Astrocyte (in vitro differentiated cells and primary cell): ENCODE data around the gene METTL24. TPM values are rescaled to one million over a fixed set of nuclear protein-coding genes. Genes with fewer than 3 reads are reported as not detected.

Experiments
- DNase-seq: peaks from one replicate; pipeline ENCODE4 v3.0.0-alpha.2; 2010; ENCODE audit warnings: low read depth
- FAIRE-seq: peaks from 2 replicates; lab custom pipeline; 2011; peaks lifted over from hg19 to GRCh38; lab: Jason Lieb, UNC
- H2AFZ ChIP-seq: 2 replicates; pipeline ENCODE4 v1.6.0; 2012; ENCODE audit warnings: low read depth, low read length, inconsistent platforms
- H3K27ac ChIP-seq: 2 replicates; pipeline ENCODE4 v1.5.1; 2011; ENCODE audit warnings: low read depth, low read length, inconsistent platforms
- H3K27me3 ChIP-seq: 2 replicates; pipeline ENCODE4 v1.6.0; 2011; ENCODE audit warnings: low read length, inconsistent platforms; ENCODE audit not compliant: insufficient read depth
- H3K36me3 ChIP-seq: 2 replicates; pipeline ENCODE4 v1.5.1; 2011; ENCODE audit warnings: low read length, inconsistent platforms; ENCODE audit not compliant: insufficient read depth
- H3K4me1 ChIP-seq: 2 replicates; pipeline ENCODE4 v1.5.1; 2011; ENCODE audit warnings: low read length, inconsistent platforms; ENCODE audit not compliant: insufficient read depth
- H3K4me2 ChIP-seq: 2 replicates; pipeline ENCODE4 v1.6.0; 2012; ENCODE audit warnings: low read length, inconsistent platforms
- H3K4me3 ChIP-seq: 2 replicates; pipeline ENCODE4 v1.5.1; 2011; ENCODE audit warnings: low read depth, mild to moderate bottlenecking, low read length, inconsistent platforms; ENCODE audit not compliant: insufficient read depth
- H3K79me2 ChIP-seq: 2 replicates; pipeline ENCODE4 v1.6.0; 2012; ENCODE audit warnings: mild to moderate bottlenecking, low read length, inconsistent platforms; ENCODE audit not compliant: insufficient read depth
- H3K9ac ChIP-seq: 2 replicates; pipeline ENCODE4 v1.6.0; 2012; ENCODE audit warnings: mild to moderate bottlenecking, low read length, inconsistent platforms
- H3K9me3 ChIP-seq: 2 replicates; pipeline ENCODE4 v1.5.1; 2012; ENCODE audit warnings: low read depth, mild to moderate bottlenecking, low read length, inconsistent platforms; ENCODE audit not compliant: insufficient read depth
- H4K20me1 ChIP-seq: 2 replicates; pipeline ENCODE4 v1.6.0; 2012; ENCODE audit warnings: low read length, inconsistent platforms; ENCODE audit not compliant: insufficient read depth
- H3K27ac Mint-ChIP-seq: one replicate; pipeline ENCODE4 v1.8.0; 2021; ENCODE audit warnings: mild to moderate bottlenecking, mixed read lengths; ENCODE audit not compliant: unreplicated experiment
- H3K27me3 Mint-ChIP-seq: one replicate; pipeline ENCODE4 v1.8.0; 2021; ENCODE audit warnings: low read depth, mixed read lengths; ENCODE audit not compliant: unreplicated experiment
- H3K36me3 Mint-ChIP-seq: one replicate; pipeline ENCODE4 v1.8.0; 2021; ENCODE audit warnings: low read depth, mixed read lengths; ENCODE audit not compliant: unreplicated experiment
- H3K4me1 Mint-ChIP-seq: one replicate; pipeline ENCODE4 v1.8.0; 2021; ENCODE audit warnings: low read depth, mixed read lengths; ENCODE audit not compliant: unreplicated experiment
- H3K4me3 Mint-ChIP-seq: one replicate; pipeline ENCODE4 v1.8.0; 2021; ENCODE audit warnings: mild to moderate bottlenecking, moderate library complexity, mixed read lengths; ENCODE audit not compliant: unreplicated experiment
- H3K9me3 Mint-ChIP-seq: one replicate; pipeline ENCODE4 v1.8.0; 2021; ENCODE audit warnings: mild to moderate bottlenecking, mixed read lengths; ENCODE audit not compliant: unreplicated experiment
- CTCF ChIP-seq: IDR thresholded peaks from 2 replicates; pipeline ENCODE4 v1.5.1; 2011; ENCODE audit warnings: low read depth, mild to moderate bottlenecking, inconsistent platforms, low read length, moderate library complexity; ENCODE audit not compliant: insufficient read depth
- EZH2 ChIP-seq: IDR thresholded peaks from 2 replicates; pipeline ENCODE4 v1.6.1; 2012; ENCODE audit warnings: mild to moderate bottlenecking, low read length, inconsistent platforms; ENCODE audit not compliant: insufficient read depth
- total RNA-seq: library from RNA; stranded (reverse); gene quantifications from 2 replicates; pipeline ENCODE4 v1.2.1, GENCODE V29; 2021

The METTL24 gene
- total RNA-seq, 1 donor from 2014 or later, result 0.75 TPM

DNA sequence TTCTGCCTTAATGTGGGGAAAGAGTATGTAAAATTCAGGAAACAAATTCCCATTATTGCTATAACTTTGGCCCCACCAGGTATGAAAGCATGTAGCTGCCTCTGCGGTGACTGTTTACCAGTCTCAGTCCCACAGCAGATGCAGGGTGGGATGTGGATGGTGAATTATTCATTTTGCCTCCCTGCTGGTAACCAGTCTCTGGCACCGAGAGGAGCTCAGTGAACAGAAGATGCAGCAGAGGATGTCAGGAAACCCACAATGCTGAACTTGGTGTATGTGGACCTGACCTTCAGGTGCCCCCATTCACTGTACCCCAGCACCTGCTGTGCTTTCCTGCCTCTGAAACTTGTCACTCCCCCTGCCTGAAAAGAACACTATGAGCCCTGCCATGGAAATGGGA, 8.8 kb upstream of the METTL24 start:
- no peak overlapping the region for H3K27ac Mint-ChIP-seq
- H3K4me1 Mint-ChIP-seq, result peaks cover 3% of the 10 kb centered on the region
- Histone ChIP-seq H3K9me3 (no peaks in the 10 kb centered on the region), H3K27me3 (peaks cover 46% of the 10 kb centered on the region), H3K36me3 (no peaks in the 10 kb centered on the region), H3K79me2 (no peaks in the 10 kb centered on the region), H3K27ac (no peak overlapping the region), H3K4me2 (no peak overlapping the region), H3K4me3 (no peak overlapping the region), H4K20me1 (no peaks in the 10 kb centered on the region), H3K4me1 (no peaks in the 10 kb centered on the region), H2AFZ (no peak overlapping the region), H3K9ac (no peak overlapping the region)
- H3K36me3 Mint-ChIP-seq, result no peaks in the 10 kb centered on the region
- no peak for DNase-seq
- TF ChIP-seq EZH2, result no peak
- TF ChIP-seq CTCF, result no peak
- H3K4me3 Mint-ChIP-seq, result no peak overlapping the region
- no peak for FAIRE-seq
- no peaks in the 10 kb centered on the region for H3K9me3 Mint-ChIP-seq
- H3K27me3 Mint-ChIP-seq, result peaks cover 17% of the 10 kb centered on the region

GRCh38 chr6:110366256-110366655, 8.1 kb upstream of the METTL24 start:
- H3K79me2 ChIP-seq, result no peaks in the 10 kb centered on the region
- H3K27ac Mint-ChIP-seq, result no peak overlapping the region
- peaks cover 3% of the 10 kb centered on the region for H3K4me1 Mint-ChIP-seq
- DNase-seq, result no peak
- no peaks in the 10 kb centered on the region for H3K4me1 ChIP-seq
- H3K9ac ChIP-seq, result no peak overlapping the region
- H3K9me3 ChIP-seq, result no peaks in the 10 kb centered on the region
- H3K9me3 Mint-ChIP-seq, result peaks cover 5% of the 10 kb centered on the region
- H3K36me3 ChIP-seq, result no peaks in the 10 kb centered on the region
- no peak overlapping the region for H3K4me3 ChIP-seq
- H3K4me2 ChIP-seq, result no peak overlapping the region
- peaks cover 49% of the 10 kb centered on the region for H3K27me3 ChIP-seq
- no peak overlapping the region for H3K4me3 Mint-ChIP-seq
- FAIRE-seq, result no peak
- H2AFZ ChIP-seq, result no peak overlapping the region
- peaks cover 17% of the 10 kb centered on the region for H3K27me3 Mint-ChIP-seq
- no peaks in the 10 kb centered on the region for H3K36me3 Mint-ChIP-seq
- no peaks in the 10 kb centered on the region for H4K20me1 ChIP-seq
- TF ChIP-seq CTCF (no peak), EZH2 (no peak)
- no peak overlapping the region for H3K27ac ChIP-seq

- no peak for DNase-seq
- no peak overlapping the region for H3K27ac Mint-ChIP-seq
- no peak overlapping the region for H2AFZ ChIP-seq
- H3K9ac ChIP-seq, result no peak overlapping the region
- peaks cover 3% of the 10 kb centered on the region for H3K4me1 Mint-ChIP-seq
- no peaks in the 10 kb centered on the region for H3K36me3 ChIP-seq
- peaks cover 5% of the 10 kb centered on the region for H3K9me3 Mint-ChIP-seq
- H3K4me1 ChIP-seq, result no peaks in the 10 kb centered on the region
- no peak overlapping the region for H3K4me2 ChIP-seq
- no peak for TF ChIP-seq CTCF
- no peak for TF ChIP-seq EZH2
- peaks cover 56% of the 10 kb centered on the region for H3K27me3 ChIP-seq
- H3K36me3 Mint-ChIP-seq, result no peaks in the 10 kb centered on the region
- no peak overlapping the region for H3K4me3 ChIP-seq
- H3K79me2 ChIP-seq, result no peaks in the 10 kb centered on the region
- H3K27ac ChIP-seq, result no peak overlapping the region
- no peaks in the 10 kb centered on the region for H4K20me1 ChIP-seq
- no peak for FAIRE-seq
- H3K9me3 ChIP-seq, result no peaks in the 10 kb centered on the region
- H3K4me3 Mint-ChIP-seq, result no peak overlapping the region
- H3K27me3 Mint-ChIP-seq, result peaks cover 12% of the 10 kb centered on the region
Observed at GRCh38 chr6:110364364-110365105, 6.4 kb upstream of the METTL24 start.
